Stimulated activated naive CD8-positive, alpha-beta T cell treated with anti-CD3 and anti-CD28 coated beads, Interleukin-15, amount 100 ng/mL, for 72 hours (primary cell): ENCODE data around the gene PRR20E.
"Not testable (repeated sequence)": the region's sequence is repeated elsewhere in the genome, so short reads cannot be mapped to it uniquely, and the experiment has no call there.

Source experiments
- ATAC-seq: fragments of 150-1000 bp; cut with Tn5 transposase; 2 replicates; pipeline ENCODE4 v1.10.0; 2021; ENCODE audit warnings: mild to moderate bottlenecking, moderate library complexity
- DNase-seq, 2 donors: peaks; one replicate each; pipeline ENCODE4 v3.0.0; 2021 to 2022
- H3K27ac Mint-ChIP-seq, 2 donors: one replicate each; pipeline ENCODE4 v1.8.0; 2022; ENCODE audit warnings: mild to moderate bottlenecking in 2 of 2, mixed read lengths in 2 of 2, moderate library complexity in 2 of 2
- H3K27me3 Mint-ChIP-seq: one replicate; pipeline ENCODE4 v1.8.0; 2022; ENCODE audit warnings: mixed read lengths
- H3K4me1 Mint-ChIP-seq: one replicate; pipeline ENCODE4 v1.8.0; 2022; ENCODE audit warnings: mild to moderate bottlenecking, mixed read lengths
- H3K4me3 Mint-ChIP-seq, 2 donors: one replicate each; pipeline ENCODE4 v1.8.0; 2022; ENCODE audit warnings: mild to moderate bottlenecking in 2 of 2, mixed read lengths in 2 of 2, moderate library complexity in 1 of 2
- H3K9me3 Mint-ChIP-seq, 2 donors: one replicate each; pipeline ENCODE4 v1.8.0; 2022; ENCODE audit warnings: mixed read lengths in 2 of 2

The PRR20E gene

GRCh38 chr13:57166897-57167296, at the start of gene PRR20E:
PRR20E (plus strand) TSS chr13:57167197; CDS start chr13:57167584, 387 bp downstream.
- H3K27ac Mint-ChIP-seq, DNase-seq, H3K9me3 Mint-ChIP-seq, ATAC-seq, H3K4me3 Mint-ChIP-seq, H3K4me1 Mint-ChIP-seq, H3K27me3 Mint-ChIP-seq: not testable (repeated sequence)

GRCh38 chr13:57123681-57124080, 43.3 kb upstream of the PRR20E start:
- no peak for ATAC-seq
- no peaks in the 10 kb centered on the region for H3K4me1 Mint-ChIP-seq
- H3K9me3 Mint-ChIP-seq, result no peaks in the 10 kb centered on the region
- H3K4me3 Mint-ChIP-seq, result no peak overlapping the region
- no peak for DNase-seq
- H3K27me3 Mint-ChIP-seq, result no peaks in the 10 kb centered on the region
- H3K27ac Mint-ChIP-seq, result no peak overlapping the region

GRCh38 chr13:57128909-57129308, 38.1 kb upstream of the PRR20E start:
- no peaks in the 10 kb centered on the region for H3K4me1 Mint-ChIP-seq
- no peak for ATAC-seq
- no peak for DNase-seq

GRCh38 chr13:57136093-57136492, 30.9 kb upstream of the PRR20E start:
- H3K4me1 Mint-ChIP-seq, result no peaks in the 10 kb centered on the region
- no peak for DNase-seq
- no peaks in the 10 kb centered on the region for H3K27me3 Mint-ChIP-seq
- H3K9me3 Mint-ChIP-seq, result no peaks in the 10 kb centered on the region
- no peak overlapping the region for H3K4me3 Mint-ChIP-seq
- H3K27ac Mint-ChIP-seq, result no peak overlapping the region
- no peak for ATAC-seq

More at GRCh38 chr13:57128909-57129308, 38.1 kb upstream of the PRR20E start:
- Mint-ChIP-seq H3K9me3 (no peaks in the 10 kb centered on the region), H3K27ac (no peak overlapping the region), H3K4me3 (no peak overlapping the region), H3K27me3 (no peaks in the 10 kb centered on the region)

GRCh38 chr13:57137585-57137984, 29.4 kb upstream of the PRR20E start:
- no peaks in the 10 kb centered on the region for H3K4me1 Mint-ChIP-seq
- ATAC-seq (no peak), DNase-seq (no peak)
- H3K27ac Mint-ChIP-seq, result no peak overlapping the region
- no peak overlapping the region for H3K4me3 Mint-ChIP-seq
- H3K27me3 Mint-ChIP-seq, result no peaks in the 10 kb centered on the region
- no peaks in the 10 kb centered on the region for H3K9me3 Mint-ChIP-seq

GRCh38 chr13:57138988-57139387, 28.0 kb upstream of the PRR20E start:
- Mint-ChIP-seq H3K9me3 (no peaks in the 10 kb centered on the region), H3K4me1 (no peaks in the 10 kb centered on the region), H3K4me3 (no peak overlapping the region), H3K27me3 (no peaks in the 10 kb centered on the region), H3K27ac (no peak overlapping the region)
- ATAC-seq (no peak), DNase-seq (no peak)

- not testable (repeated sequence) for ATAC-seq, H3K4me1 Mint-ChIP-seq, H3K9me3 Mint-ChIP-seq, H3K27me3 Mint-ChIP-seq, H3K4me3 Mint-ChIP-seq, DNase-seq, H3K27ac Mint-ChIP-seq
Observed at GRCh38 chr13:57139781-57140180, 27.2 kb upstream of the PRR20E start.

- not testable (repeated sequence) for H3K4me3 Mint-ChIP-seq, ATAC-seq, H3K4me1 Mint-ChIP-seq, H3K27me3 Mint-ChIP-seq, DNase-seq, H3K9me3 Mint-ChIP-seq, H3K27ac Mint-ChIP-seq
Observed at GRCh38 chr13:57140235-57140968, 26.6 kb upstream of the PRR20E start, which contains the start of gene PRR20A. PRR20A (plus strand) TSS chr13:57140918; CDS start chr13:57141305, 387 bp downstream.

GRCh38 chr13:57147188-57147587, 19.8 kb upstream of the PRR20E start, which contains the start of gene PRR20B:
PRR20B (plus strand) TSS chr13:57147488; CDS start chr13:57147875, 387 bp downstream.
- not testable (repeated sequence) for H3K4me1 Mint-ChIP-seq, H3K9me3 Mint-ChIP-seq, ATAC-seq, H3K27me3 Mint-ChIP-seq, DNase-seq, H3K4me3 Mint-ChIP-seq, H3K27ac Mint-ChIP-seq

GRCh38 chr13:57148106-57148505, 18.9 kb upstream of the PRR20E start:
- H3K9me3 Mint-ChIP-seq, H3K27me3 Mint-ChIP-seq, DNase-seq, H3K4me3 Mint-ChIP-seq, ATAC-seq, H3K27ac Mint-ChIP-seq, H3K4me1 Mint-ChIP-seq: not testable (repeated sequence)

- DNase-seq, H3K4me1 Mint-ChIP-seq, H3K9me3 Mint-ChIP-seq, ATAC-seq, H3K4me3 Mint-ChIP-seq, H3K27me3 Mint-ChIP-seq, H3K27ac Mint-ChIP-seq: not testable (repeated sequence)
Observed at GRCh38 chr13:57153761-57154160, 13.2 kb upstream of the PRR20E start, which contains the start of gene PRR20C. PRR20C (plus strand) TSS chr13:57154061; CDS start chr13:57154448, 387 bp downstream.

GRCh38 chr13:57160332-57160731, 6.7 kb upstream of the PRR20E start, which contains the start of gene PRR20D:
PRR20D (plus strand) TSS chr13:57160632; CDS start chr13:57161019, 387 bp downstream.
- not testable (repeated sequence) for H3K4me1 Mint-ChIP-seq, H3K27me3 Mint-ChIP-seq, ATAC-seq, H3K4me3 Mint-ChIP-seq, DNase-seq, H3K27ac Mint-ChIP-seq, H3K9me3 Mint-ChIP-seq

- DNase-seq, result no peak
- H3K9me3 Mint-ChIP-seq, result no peaks in the 10 kb centered on the region
- no peak for ATAC-seq
- H3K4me1 Mint-ChIP-seq, result no peaks in the 10 kb centered on the region
- H3K27ac Mint-ChIP-seq, result no peak overlapping the region
- no peak overlapping the region for H3K4me3 Mint-ChIP-seq
- H3K27me3 Mint-ChIP-seq, result no peaks in the 10 kb centered on the region
Observed at GRCh38 chr13:57191667-57192066, 24.7 kb downstream of the PRR20E start.

GRCh38 chr13:57212989-57213388, 46.0 kb downstream of the PRR20E start:
- Mint-ChIP-seq H3K4me3 (no peak overlapping the region), H3K9me3 (peaks cover 7 to 9% of the 10 kb centered on the region in 2 donors), H3K27me3 (no peaks in the 10 kb centered on the region), H3K4me1 (no peaks in the 10 kb centered on the region), H3K27ac (no peak overlapping the region)
- DNase-seq (no peak), ATAC-seq (no peak)
